CD14-positive monocyte (primary cell): ENCODE results near the gene FOXJ3. TPM values are rescaled to one million over a fixed set of nuclear protein-coding genes. Genes with fewer than 3 reads are reported as not detected.

Experiments
- DNase-seq, 3 donors: peaks; one replicate each; pipeline ENCODE4 v3.0.0-alpha.2; 2011 to 2022
- H2AFZ ChIP-seq: 2 replicates; pipeline ENCODE4 v1.6.0; 2012; ENCODE audit warnings: mild to moderate bottlenecking, low read depth, low read length, inconsistent platforms; ENCODE audit not compliant: insufficient read depth, poor library complexity, severe bottlenecking
- H3K27ac ChIP-seq, 2 donors: 1 replicate in 1 of 2; 2 replicates in 1 of 2; pipeline ENCODE4 v1.5.1; 2012 to 2013; ENCODE audit warnings: low read length in 2 of 2, control low read depth in 1 of 2, inconsistent platforms in 1 of 2, low read depth in 1 of 2, mild to moderate bottlenecking in 1 of 2
- H3K27me3 ChIP-seq, 2 donors: one replicate each; pipeline versions ENCODE4 v1.6.0 to v1.6.1; 2011 to 2013; ENCODE audit warnings: low read length in 2 of 2; ENCODE audit not compliant: control insufficient read depth in 2 of 2, insufficient read depth in 2 of 2
- H3K36me3 ChIP-seq, 2 donors: replicated peaks in 1 of 2; 1 replicate in 1 of 2; 2 replicates in 1 of 2; pipeline versions ENCODE4 v1.5.1 to v1.6.1; 2012 to 2013; ENCODE audit warnings: low read length in 2 of 2, control low read depth in 1 of 2, inconsistent platforms in 1 of 2, mild to moderate bottlenecking in 1 of 2; ENCODE audit not compliant: insufficient read depth in 2 of 2, control insufficient read depth in 1 of 2
- H3K4me1 ChIP-seq, 2 donors: 1 replicate in 1 of 2; 2 replicates in 1 of 2; pipeline versions ENCODE4 v1.5.1 to v1.6.1; 2012 to 2013; ENCODE audit warnings: low read length in 2 of 2, control low read depth in 1 of 2, inconsistent platforms in 1 of 2, mild to moderate bottlenecking in 1 of 2, moderate library complexity in 1 of 2; ENCODE audit not compliant: insufficient read depth in 2 of 2, control insufficient read depth in 1 of 2
- H3K4me2 ChIP-seq: replicated peaks from 2 replicates; pipeline ENCODE3; 2012; ENCODE audit warnings: low read length, moderate library complexity, mild to moderate bottlenecking; ENCODE audit not compliant: poor library complexity, severe bottlenecking; ENCODE audit errors: extremely low read depth
- H3K4me3 ChIP-seq, 3 experiments: fragments of 200-600 bp in 1 of 3; sonication (generic) in 1 of 3; replicated peaks in 1 of 3; 1 replicate in 2 of 3; 2 replicates in 1 of 3; pipeline ENCODE4 v1.5.1; 2011 to 2013; ENCODE audit warnings: low read length in 3 of 3, mild to moderate bottlenecking in 3 of 3, control low read depth in 2 of 3, low read depth in 2 of 3, inconsistent platforms in 1 of 3, moderate library complexity in 1 of 3
- H3K79me2 ChIP-seq: 2 replicates; pipeline ENCODE4 v1.6.0; 2012; ENCODE audit warnings: mild to moderate bottlenecking, control low read depth, inconsistent platforms, low read length, moderate library complexity; ENCODE audit not compliant: insufficient read depth
- H3K9ac ChIP-seq: 2 replicates; pipeline ENCODE4 v1.6.0; 2017; ENCODE audit warnings: low read length, mild to moderate bottlenecking; ENCODE audit not compliant: insufficient read depth, poor library complexity, severe bottlenecking
- H3K9me3 ChIP-seq, 2 donors: replicated peaks in 1 of 2; 1 replicate in 1 of 2; 2 replicates in 1 of 2; pipeline versions ENCODE4 v1.5.1 to v1.6.1; 2012 to 2013; ENCODE audit warnings: low read length in 2 of 2, control low read depth in 1 of 2; ENCODE audit not compliant: control insufficient read depth in 1 of 2, insufficient read depth in 1 of 2
- H4K20me1 ChIP-seq: 2 replicates; pipeline ENCODE4 v1.6.0; 2012; ENCODE audit warnings: mild to moderate bottlenecking, low read length, control low read depth, moderate library complexity; ENCODE audit not compliant: insufficient read depth
- H3K27ac Mint-ChIP-seq, 7 donors: one replicate each; pipeline ENCODE4 v1.8.0; 2020; ENCODE audit warnings: mild to moderate bottlenecking in 7 of 7, mixed read lengths in 7 of 7, moderate library complexity in 6 of 7, inconsistent platforms in 2 of 7
- H3K27me3 Mint-ChIP-seq, 3 donors: one replicate each; pipeline ENCODE4 v1.8.0; 2021 to 2022; ENCODE audit warnings: low read depth in 3 of 3, mild to moderate bottlenecking in 3 of 3, mixed read lengths in 3 of 3, moderate library complexity in 3 of 3, inconsistent platforms in 1 of 3
- H3K36me3 Mint-ChIP-seq, 2 donors: one replicate each; pipeline ENCODE4 v1.8.0; 2020; ENCODE audit warnings: mixed read lengths in 2 of 2, inconsistent platforms in 1 of 2, mild to moderate bottlenecking in 1 of 2
- H3K4me1 Mint-ChIP-seq: one replicate; pipeline ENCODE4 v1.8.0; 2020; ENCODE audit warnings: mild to moderate bottlenecking, mixed read lengths
- H3K4me3 Mint-ChIP-seq, 2 donors: one replicate each; pipeline ENCODE4 v1.8.0; 2020; ENCODE audit warnings: mild to moderate bottlenecking in 2 of 2, mixed read lengths in 2 of 2, moderate library complexity in 1 of 2
- H3K9me3 Mint-ChIP-seq, 7 donors: one replicate each; pipeline ENCODE4 v1.8.0; 2020 to 2022; ENCODE audit warnings: mixed read lengths in 7 of 7, mild to moderate bottlenecking in 6 of 7, moderate library complexity in 6 of 7, inconsistent platforms in 2 of 7
- WGBS: methylation state at CpG from one replicate; pipeline ENCODE4 v1.1.5; 2013; ENCODE audit warnings: missing lambda C conversion rate; ENCODE audit not compliant: insufficient coverage; 5-methylcytosine and 5-hydroxymethylcytosine counted together
- intact Hi-C, 2 donors: fragments of 100-400 bp; cut with micrococcal nuclease; formaldehyde crosslinking; loops; one replicate each; pipeline versions ENCODE4 v1.15.0 to v1.15.1; 2023
- polyA plus RNA-seq, 3 donors: library from polyadenylated mRNA; depleted of rRNA in 1 of 3; unstranded in 2 of 3; stranded (reverse) in 1 of 3; fragments of 300-500 nt in 2 of 3; fragments of >200 nt in 1 of 3; fragmentation: Illumina TruSeq in 2 of 3; gene quantifications; 1 replicate in 2 of 3; 2 replicates in 1 of 3; pipeline ENCODE4 v1.2.3, GENCODE V29; 2012 to 2021
- TF ChIP-seq, protein P1 (sequence below): fragments of 200-600 bp; IDR thresholded peaks from one replicate; pipeline ENCODE4 v1.8.0; 2022; ENCODE audit warnings: antibody characterized with exemption, mild to moderate bottlenecking

Gene FOXJ3
- polyA plus RNA-seq, 3 donors, result 10.2 to 18.5 (median 18.4) TPM

DNA sequence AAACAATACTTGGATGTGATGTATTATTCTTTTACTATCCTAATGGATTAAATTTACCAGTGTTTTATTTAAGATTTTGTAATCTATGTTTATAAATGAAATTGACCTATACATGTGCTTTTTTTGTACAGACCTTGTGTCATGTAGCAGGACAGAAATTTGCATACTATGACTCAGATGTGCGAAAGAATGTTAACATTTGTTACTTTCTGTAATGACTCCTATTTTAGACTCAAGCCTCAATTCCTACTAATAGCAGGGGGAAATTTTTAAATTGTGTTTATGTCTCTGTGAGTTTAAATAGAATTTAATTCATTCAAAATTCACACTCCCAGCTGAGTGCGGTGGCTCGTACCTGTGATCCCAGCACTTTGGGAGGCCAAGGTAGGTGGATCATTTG is 23.8 kb upstream of the FOXJ3 start:
- Mint-ChIP-seq H3K27ac (no peak overlapping the region), H3K4me3 (no peak overlapping the region), H3K9me3 (peaks cover 0 to 6% (median 2%) of the 10 kb centered on the region in 7 donors), H3K4me1 (no peaks in the 10 kb centered on the region), H3K36me3 (no peaks in the 10 kb centered on the region), H3K27me3 (peaks cover 5 to 13% (median 11%) of the 10 kb centered on the region in 3 donors)
- H3K4me3 ChIP-seq, result no peak overlapping the region
- no peaks in the 10 kb centered on the region for H3K27me3 ChIP-seq
- no peak for DNase-seq
- no peak overlapping the region for H3K9ac ChIP-seq
- no peak overlapping the region for H2AFZ ChIP-seq
- no peaks in the 10 kb centered on the region for H3K79me2 ChIP-seq
- intact Hi-C loops, result no loop called here
- no peaks in the 10 kb centered on the region for H3K36me3 ChIP-seq
- TF ChIP-seq, protein P1, sequence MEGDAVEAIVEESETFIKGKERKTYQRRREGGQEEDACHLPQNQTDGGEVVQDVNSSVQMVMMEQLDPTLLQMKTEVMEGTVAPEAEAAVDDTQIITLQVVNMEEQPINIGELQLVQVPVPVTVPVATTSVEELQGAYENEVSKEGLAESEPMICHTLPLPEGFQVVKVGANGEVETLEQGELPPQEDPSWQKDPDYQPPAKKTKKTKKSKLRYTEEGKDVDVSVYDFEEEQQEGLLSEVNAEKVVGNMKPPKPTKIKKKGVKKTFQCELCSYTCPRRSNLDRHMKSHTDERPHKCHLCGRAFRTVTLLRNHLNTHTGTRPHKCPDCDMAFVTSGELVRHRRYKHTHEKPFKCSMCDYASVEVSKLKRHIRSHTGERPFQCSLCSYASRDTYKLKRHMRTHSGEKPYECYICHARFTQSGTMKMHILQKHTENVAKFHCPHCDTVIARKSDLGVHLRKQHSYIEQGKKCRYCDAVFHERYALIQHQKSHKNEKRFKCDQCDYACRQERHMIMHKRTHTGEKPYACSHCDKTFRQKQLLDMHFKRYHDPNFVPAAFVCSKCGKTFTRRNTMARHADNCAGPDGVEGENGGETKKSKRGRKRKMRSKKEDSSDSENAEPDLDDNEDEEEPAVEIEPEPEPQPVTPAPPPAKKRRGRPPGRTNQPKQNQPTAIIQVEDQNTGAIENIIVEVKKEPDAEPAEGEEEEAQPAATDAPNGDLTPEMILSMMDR, result no peak
- no peaks in the 10 kb centered on the region for H4K20me1 ChIP-seq
- H3K27ac ChIP-seq, result no peak overlapping the region
- H3K9me3 ChIP-seq, result no peaks in the 10 kb centered on the region
- H3K4me2 ChIP-seq, result no peak overlapping the region
- no CpG with 5 or more reads among the region's 3 CpGs for WGBS
- no peaks in the 10 kb centered on the region for H3K4me1 ChIP-seq

DNA sequence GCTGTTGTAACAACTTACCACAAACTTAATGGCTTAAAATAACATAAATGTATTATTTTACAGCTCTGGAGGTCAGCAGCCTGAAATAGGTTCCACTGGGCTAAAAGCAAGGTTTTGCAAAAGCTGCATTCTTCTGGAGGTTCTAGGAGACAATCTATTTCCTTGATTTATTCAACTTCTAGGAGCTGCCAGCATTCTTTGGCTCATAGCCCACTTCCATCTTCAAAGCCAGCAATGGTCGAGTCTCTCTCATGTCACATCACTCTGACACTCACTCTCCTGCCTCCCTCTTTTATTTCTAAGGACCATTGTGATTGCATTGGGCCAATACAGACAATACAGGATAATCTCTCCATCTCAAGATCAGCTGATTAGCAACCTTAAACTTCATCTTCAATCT is 15.1 kb upstream of the FOXJ3 start:
- Mint-ChIP-seq H3K27me3 (peaks cover 5 to 14% (median 9%) of the 10 kb centered on the region in 3 donors), H3K4me3 (no peak overlapping the region), H3K4me1 (no peaks in the 10 kb centered on the region), H3K9me3 (peaks cover 0 to 3% (median 0%) of the 10 kb centered on the region in 7 donors), H3K36me3 (no peaks in the 10 kb centered on the region), H3K27ac (no peak overlapping the region)
- no peak overlapping the region for H2AFZ ChIP-seq
- H3K9me3 ChIP-seq, result no peaks in the 10 kb centered on the region
- H4K20me1 ChIP-seq, result no peaks in the 10 kb centered on the region
- DNase-seq, result no peak
- TF ChIP-seq, protein P1, result no peak
- H3K27ac ChIP-seq, result no peak overlapping the region
- no peaks in the 10 kb centered on the region for H3K36me3 ChIP-seq
- H3K4me1 ChIP-seq, result no peaks in the 10 kb centered on the region
- H3K27me3 ChIP-seq, result no peaks in the 10 kb centered on the region
- intact Hi-C loops, result no loop called here
- WGBS, result 50% methylated on average over 1 of the region's 1 CpG
- H3K9ac ChIP-seq, result no peak overlapping the region
- no peak overlapping the region for H3K4me2 ChIP-seq
- no peak overlapping the region for H3K4me3 ChIP-seq
- H3K79me2 ChIP-seq, result no peaks in the 10 kb centered on the region
